ENCODE data around the gene MRPS34.

The MRPS34 gene

GRCh38 chr16:1794221-1794871 is 21.4 kb upstream of the MRPS34 start:
- no peak for DNase-seq

- DNase-seq, result no peak
Measured at GRCh38 chr16:1793578-1794220, 20.8 kb upstream of the MRPS34 start, which contains the start of gene IGFALS. IGFALS (minus strand) TSS chr16:1793705; CDS start chr16:1793652, 53 bp downstream.

GRCh38 chr16:1792836-1793577 is 20.1 kb upstream of the MRPS34 start:
- DNase-seq, result no peak

- no peak for DNase-seq
Measured at GRCh38 chr16:1791943-1792812, 19.2 kb upstream of the MRPS34 start.

GRCh38 chr16:1791256-1791942 is 18.5 kb upstream of the MRPS34 start:
- DNase-seq, result no peak

- DNase-seq, result no peak
Measured at GRCh38 chr16:1790611-1791255, 17.8 kb upstream of the MRPS34 start.

GRCh38 chr16:1790261-1790610 is 17.3 kb upstream of the MRPS34 start:
- no peak for DNase-seq

GRCh38 chr16:1789643-1790045 is 16.7 kb upstream of the MRPS34 start:
- DNase-seq, result no peak

GRCh38 chr16:1788708-1789100 is 15.8 kb upstream of the MRPS34 start:
- no peak for DNase-seq

- no peak for DNase-seq
Measured at GRCh38 chr16:1788095-1788707, 15.3 kb upstream of the MRPS34 start.

GRCh38 chr16:1787322-1788094 is 14.6 kb upstream of the MRPS34 start:
- DNase-seq, result no peak

- DNase-seq, result no peak
Measured at GRCh38 chr16:1787056-1787321, 14.1 kb upstream of the MRPS34 start.

GRCh38 chr16:1786242-1787055 is 13.5 kb upstream of the MRPS34 start:
- no peak for DNase-seq

GRCh38 chr16:1785846-1786170 is 12.9 kb upstream of the MRPS34 start:
- no peak for DNase-seq

- no peak for DNase-seq
Measured at GRCh38 chr16:1784977-1785845, 12.3 kb upstream of the MRPS34 start.

GRCh38 chr16:1782408-1783264 is 9.7 kb upstream of the MRPS34 start, which contains the start of the genes NUBP2 and SPSB3:
NUBP2 (plus strand) TSS chr16:1782960; CDS start chr16:1783021, 61 bp downstream.
SPSB3 (minus strand) TSS chr16:1782571; CDS start chr16:1781483, 1,088 bp downstream.
- DNase-seq, result peak; percentile 99

GRCh38 chr16:1781758-1782407 is 8.9 kb upstream of the MRPS34 start:
- peak; percentile 32 for DNase-seq

All from central memory CD4-positive, alpha-beta T cell (primary cell).